Activated effector memory CD4-positive, alpha-beta T cell treated with anti-CD3 and anti-CD28 coated beads, Interleukin-2, amount 50 U/mL, for 16 hours (primary cell): ENCODE results near the gene EXOC3L4.
A peak's percentile ranks its signal among the peaks of the same experiment; 100 is the strongest.
"Not testable (repeated sequence)": the region's sequence is repeated elsewhere in the genome, so short reads cannot be mapped to it uniquely, and the experiment has no call there.

Experiments
- DNase-seq: peaks from one replicate; pipeline ENCODE4 v3.0.0-alpha.2; 2020

Gene EXOC3L4

GRCh38 chr14:103094406-103095209 lies at the start of gene EXOC3L4:
Gene EXOC3L4, plus strand, starts transcription at chr14:103094725. Its CDS starts 5,495 bp downstream, at chr14:103100220.
- no peak for DNase-seq

GRCh38 chr14:103045371-103045869 lies 49.1 kb upstream of the EXOC3L4 start:
- no peak for DNase-seq

GRCh38 chr14:103047453-103047852 lies 47.1 kb upstream of the EXOC3L4 start:
- DNase-seq, result not testable (repeated sequence)

- DNase-seq, result no peak
Observed at GRCh38 chr14:103050935-103051334, 43.6 kb upstream of the EXOC3L4 start.

GRCh38 chr14:103052407-103052806 lies 42.1 kb upstream of the EXOC3L4 start:
- DNase-seq, result no peak

GRCh38 chr14:103055695-103056094 lies 38.8 kb upstream of the EXOC3L4 start:
- DNase-seq, result no peak

- DNase-seq, result no peak
Observed at GRCh38 chr14:103056322-103057027, 38.0 kb upstream of the EXOC3L4 start.

GRCh38 chr14:103057028-103057371 lies 37.5 kb upstream of the EXOC3L4 start:
- DNase-seq, result no peak

- peak; percentile 87 for DNase-seq
Observed at GRCh38 chr14:103057372-103058163, 37.0 kb upstream of the EXOC3L4 start, which contains the start of gene CDC42BPB. Gene CDC42BPB, minus strand, starts transcription at chr14:103057549. Its CDS starts 376 bp downstream, at chr14:103057173.

- no peak for DNase-seq
Observed at GRCh38 chr14:103058164-103059055, 36.1 kb upstream of the EXOC3L4 start.

- no peak for DNase-seq
Observed at GRCh38 chr14:103059556-103059955, 35.0 kb upstream of the EXOC3L4 start.

GRCh38 chr14:103061482-103061976 lies 33.0 kb upstream of the EXOC3L4 start:
- DNase-seq, result no peak

GRCh38 chr14:103064436-103064835 lies 30.1 kb upstream of the EXOC3L4 start:
- DNase-seq, result no peak

GRCh38 chr14:103064978-103065377 lies 29.5 kb upstream of the EXOC3L4 start:
- no peak for DNase-seq

- DNase-seq, result no peak
Observed at GRCh38 chr14:103065861-103066260, 28.7 kb upstream of the EXOC3L4 start.

GRCh38 chr14:103066399-103066798 lies 28.1 kb upstream of the EXOC3L4 start:
- DNase-seq, result no peak

- no peak for DNase-seq
Observed at GRCh38 chr14:103067231-103067954, 27.1 kb upstream of the EXOC3L4 start.

GRCh38 chr14:103068351-103069073 lies 26.0 kb upstream of the EXOC3L4 start:
- DNase-seq, result no peak

- no peak for DNase-seq
Observed at GRCh38 chr14:103070263-103070885, 24.2 kb upstream of the EXOC3L4 start.

GRCh38 chr14:103070971-103071542 lies 23.5 kb upstream of the EXOC3L4 start:
- no peak for DNase-seq
